Activated CD4-positive, alpha-beta T cell treated with anti-CD3 and anti-CD28 coated beads for 4 hours (primary cell): ENCODE measurements around the gene UNC5A.
"Not testable (repeated sequence)": the region's sequence is repeated elsewhere in the genome, so short reads cannot be mapped to it uniquely, and the experiment has no call there.

Experiments
- DNase-seq, 2 donors: peaks; one replicate each; pipeline ENCODE4 v3.0.0-alpha.2; 2020

UNC5A gene

GRCh38 chr5:176866707-176867310, 56.5 kb downstream of the UNC5A start:
- no peak for DNase-seq

DNA sequence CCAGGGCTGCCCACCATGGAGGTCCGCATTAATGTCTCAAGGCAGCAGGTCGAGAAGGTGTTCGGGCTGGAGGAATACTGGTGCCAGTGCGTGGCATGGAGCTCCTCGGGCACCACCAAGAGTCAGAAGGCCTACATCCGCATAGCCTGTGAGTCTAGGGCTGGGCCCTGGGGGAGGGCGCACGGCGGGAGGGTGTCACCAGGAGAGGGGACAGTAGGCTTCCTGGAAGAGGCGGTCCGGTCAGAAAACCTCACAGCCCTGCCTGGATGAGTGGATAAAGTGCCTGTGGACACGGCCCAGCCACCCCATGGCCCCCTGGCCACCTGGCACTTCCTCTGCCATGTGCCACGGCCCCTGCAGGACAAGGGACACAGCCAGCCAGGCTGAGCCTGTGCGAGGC, 57.8 kb downstream of the UNC5A start:
- no peak for DNase-seq

- DNase-seq: no peak
Observed at GRCh38 chr5:176868731-176869130, 58.4 kb downstream of the UNC5A start.

DNA sequence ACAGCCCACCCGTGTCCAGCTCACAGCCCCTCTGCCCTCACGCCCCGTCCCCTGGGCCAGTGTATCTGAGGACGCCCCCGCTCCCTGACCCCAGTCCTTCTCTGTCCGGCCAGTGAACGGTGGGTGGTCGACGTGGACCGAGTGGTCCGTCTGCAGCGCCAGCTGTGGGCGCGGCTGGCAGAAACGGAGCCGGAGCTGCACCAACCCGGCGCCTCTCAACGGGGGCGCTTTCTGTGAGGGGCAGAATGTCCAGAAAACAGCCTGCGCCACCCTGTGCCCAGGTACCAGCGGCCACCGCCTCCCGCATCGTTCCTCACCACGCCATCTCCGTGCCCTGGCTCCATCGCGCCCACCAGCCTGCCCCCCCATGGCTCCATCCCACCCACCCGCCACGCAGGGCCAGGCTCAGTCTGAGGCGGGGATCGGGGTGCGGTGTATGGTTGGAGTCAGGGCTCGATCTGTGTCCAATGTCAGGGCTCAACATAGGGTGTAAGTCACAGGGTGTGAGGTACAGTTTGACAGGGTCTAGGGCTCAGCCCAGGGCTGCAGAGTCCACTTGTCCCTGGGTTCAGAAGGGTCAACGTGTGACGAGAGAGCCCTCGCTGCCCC, 59.2 kb downstream of the UNC5A start:
- DNase-seq: no peak

DNA sequence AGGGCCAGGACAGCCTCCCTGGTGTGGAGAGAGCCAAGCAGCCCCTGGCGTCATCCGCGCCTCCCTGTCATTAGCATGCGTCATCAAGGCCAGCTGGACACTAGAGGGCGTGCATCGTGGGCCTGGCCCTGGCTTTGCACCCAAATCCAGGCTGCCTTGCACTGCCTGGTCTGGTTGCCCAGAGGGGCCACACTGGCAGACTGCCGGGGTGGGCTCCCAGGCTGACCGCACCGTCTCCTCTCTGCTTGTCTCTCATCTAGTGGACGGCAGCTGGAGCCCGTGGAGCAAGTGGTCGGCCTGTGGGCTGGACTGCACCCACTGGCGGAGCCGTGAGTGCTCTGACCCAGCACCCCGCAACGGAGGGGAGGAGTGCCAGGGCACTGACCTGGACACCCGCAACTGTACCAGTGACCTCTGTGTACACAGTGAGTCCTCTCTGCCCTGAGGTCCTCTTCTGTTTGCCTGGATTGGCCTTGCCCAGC, 59.8 kb downstream of the UNC5A start:
- DNase-seq: no peak

DNA sequence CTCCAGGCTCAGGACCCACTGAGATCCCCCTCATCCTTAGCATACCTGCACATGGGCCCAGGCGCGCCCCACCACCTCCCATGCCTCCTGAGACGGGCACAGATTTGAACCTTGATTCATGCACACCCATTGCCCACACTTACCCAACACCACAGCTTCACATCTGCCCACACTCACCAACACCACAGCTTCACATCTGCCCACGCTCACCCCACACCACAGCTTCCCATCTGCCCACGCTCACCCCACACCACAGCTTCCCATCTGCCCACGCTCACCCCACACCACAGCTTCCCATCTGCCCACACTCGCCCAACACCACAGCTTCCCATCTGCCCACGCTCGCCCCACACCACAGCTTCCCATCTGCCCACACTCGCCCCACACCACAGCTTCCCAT, 60.3 kb downstream of the UNC5A start:
- not testable (repeated sequence) for DNase-seq

DNA sequence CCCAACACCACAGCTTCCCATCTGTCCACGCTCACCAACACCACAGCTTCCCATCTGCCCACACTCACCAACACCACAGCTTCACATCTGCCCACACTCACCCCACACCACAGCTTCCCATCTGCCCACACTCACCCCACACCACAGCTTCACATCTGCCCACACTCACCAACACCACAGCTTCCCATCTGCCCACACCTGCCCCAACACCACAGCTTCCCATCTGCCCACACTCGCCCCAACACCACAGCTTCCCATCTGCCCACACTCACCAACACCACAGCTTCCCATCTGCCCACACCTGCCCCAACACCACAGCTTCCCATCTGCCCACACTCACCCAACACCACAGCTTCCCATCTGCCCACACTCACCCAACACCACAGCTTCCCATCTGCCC, 62.2 kb downstream of the UNC5A start:
- not testable (repeated sequence) for DNase-seq

- DNase-seq: not testable (repeated sequence)
Observed at GRCh38 chr5:176873011-176873410, 62.7 kb downstream of the UNC5A start.

DNA sequence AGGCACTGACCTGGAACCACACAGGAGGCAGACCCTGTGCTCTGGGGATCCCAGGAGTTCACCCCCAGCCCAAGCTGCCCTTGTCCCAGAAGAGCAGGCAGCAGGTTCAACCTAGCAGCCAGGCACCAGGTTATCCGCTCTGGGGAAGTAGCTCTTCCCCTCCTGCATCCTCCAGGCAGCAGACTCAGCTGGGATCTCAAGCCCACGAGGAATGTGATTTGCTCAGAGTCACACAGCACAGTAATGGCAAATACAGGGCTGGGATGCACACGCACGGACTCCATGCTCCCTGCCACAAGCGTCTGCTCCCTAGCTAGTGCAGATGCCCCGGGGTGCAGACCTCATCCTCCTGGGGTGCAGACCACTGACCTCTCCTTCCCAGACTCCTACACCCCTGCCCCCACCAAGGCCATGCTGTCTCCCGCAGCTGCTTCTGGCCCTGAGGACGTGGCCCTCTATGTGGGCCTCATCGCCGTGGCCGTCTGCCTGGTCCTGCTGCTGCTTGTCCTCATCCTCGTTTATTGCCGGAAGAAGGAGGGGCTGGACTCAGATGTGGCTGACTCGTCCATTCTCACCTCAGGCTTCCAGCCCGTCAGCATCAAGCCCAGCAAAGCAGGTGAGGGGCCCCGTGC, 63.3 kb downstream of the UNC5A start:
- no peak for DNase-seq

GRCh38 chr5:176874198-176874780, 63.9 kb downstream of the UNC5A start:
- DNase-seq: no peak

- DNase-seq: no peak
Observed at GRCh38 chr5:176875014-176875550, 64.7 kb downstream of the UNC5A start.

GRCh38 chr5:176875783-176876505, 65.6 kb downstream of the UNC5A start:
- no peak for DNase-seq

DNA sequence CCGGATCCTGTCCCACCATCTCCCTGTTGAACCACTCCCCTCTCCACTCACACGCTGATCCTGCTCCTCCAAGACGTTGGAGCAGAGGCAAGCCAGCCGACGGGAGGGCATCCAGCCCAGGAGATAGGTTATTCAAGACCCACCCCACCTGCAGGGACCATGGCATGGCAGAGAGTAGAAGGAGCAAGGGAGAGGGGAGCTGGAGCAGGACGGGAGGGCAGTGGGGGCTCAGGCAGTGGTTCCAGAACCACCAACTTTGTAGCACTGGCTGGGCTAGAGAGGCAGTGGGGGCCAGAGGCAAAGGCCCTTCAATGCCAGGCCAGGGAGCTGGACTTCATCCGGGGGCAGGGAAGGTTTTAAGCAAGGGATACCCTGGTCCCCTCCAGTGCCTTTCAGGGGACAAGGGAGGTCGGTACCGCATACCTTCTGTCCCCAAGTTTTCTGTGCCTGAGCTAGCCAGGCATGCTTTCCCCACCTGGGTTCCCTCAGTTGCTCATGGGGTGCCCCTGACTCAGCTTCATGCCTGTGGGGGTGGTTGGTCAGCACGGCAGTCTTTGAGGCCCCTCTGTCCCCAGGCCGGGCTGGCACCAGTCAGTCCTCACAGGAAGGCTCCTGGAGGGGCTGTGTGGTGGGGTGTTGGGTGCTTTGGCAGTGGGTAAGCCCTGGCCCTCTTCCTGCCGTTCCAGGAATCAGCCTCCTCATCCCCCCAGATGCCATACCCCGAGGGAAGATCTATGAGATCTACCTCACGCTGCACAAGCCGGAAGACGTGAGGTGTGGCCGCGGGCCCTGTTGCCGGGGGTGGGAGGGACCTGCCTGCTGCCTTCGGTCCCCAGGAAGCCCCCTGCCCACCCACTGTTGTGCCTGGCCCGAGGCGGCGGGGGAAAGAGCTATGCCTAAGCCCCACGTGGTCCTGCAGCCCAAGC, 66.4 kb downstream of the UNC5A start:
- no peak for DNase-seq

DNA sequence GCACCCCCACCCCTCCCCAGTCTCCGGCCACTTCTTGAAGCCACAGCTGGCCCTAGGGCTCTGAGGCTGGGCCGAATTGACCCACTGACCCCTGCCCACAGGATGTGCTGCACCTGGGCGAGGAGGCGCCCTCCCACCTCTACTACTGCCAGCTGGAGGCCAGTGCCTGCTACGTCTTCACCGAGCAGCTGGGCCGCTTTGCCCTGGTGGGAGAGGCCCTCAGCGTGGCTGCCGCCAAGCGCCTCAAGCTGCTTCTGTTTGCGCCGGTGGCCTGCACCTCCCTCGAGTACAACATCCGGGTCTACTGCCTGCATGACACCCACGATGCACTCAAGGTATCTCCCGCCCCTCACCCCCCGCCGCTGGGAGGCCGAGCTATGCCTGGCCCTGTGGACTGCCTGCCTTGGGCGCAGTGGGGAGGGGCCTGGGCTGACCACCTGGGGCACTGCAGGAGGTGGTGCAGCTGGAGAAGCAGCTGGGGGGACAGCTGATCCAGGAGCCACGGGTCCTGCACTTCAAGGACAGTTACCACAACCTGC, 67.5 kb downstream of the UNC5A start:
- no peak for DNase-seq

- DNase-seq: no peak
Observed at GRCh38 chr5:176878463-176878862, 68.1 kb downstream of the UNC5A start.

DNA sequence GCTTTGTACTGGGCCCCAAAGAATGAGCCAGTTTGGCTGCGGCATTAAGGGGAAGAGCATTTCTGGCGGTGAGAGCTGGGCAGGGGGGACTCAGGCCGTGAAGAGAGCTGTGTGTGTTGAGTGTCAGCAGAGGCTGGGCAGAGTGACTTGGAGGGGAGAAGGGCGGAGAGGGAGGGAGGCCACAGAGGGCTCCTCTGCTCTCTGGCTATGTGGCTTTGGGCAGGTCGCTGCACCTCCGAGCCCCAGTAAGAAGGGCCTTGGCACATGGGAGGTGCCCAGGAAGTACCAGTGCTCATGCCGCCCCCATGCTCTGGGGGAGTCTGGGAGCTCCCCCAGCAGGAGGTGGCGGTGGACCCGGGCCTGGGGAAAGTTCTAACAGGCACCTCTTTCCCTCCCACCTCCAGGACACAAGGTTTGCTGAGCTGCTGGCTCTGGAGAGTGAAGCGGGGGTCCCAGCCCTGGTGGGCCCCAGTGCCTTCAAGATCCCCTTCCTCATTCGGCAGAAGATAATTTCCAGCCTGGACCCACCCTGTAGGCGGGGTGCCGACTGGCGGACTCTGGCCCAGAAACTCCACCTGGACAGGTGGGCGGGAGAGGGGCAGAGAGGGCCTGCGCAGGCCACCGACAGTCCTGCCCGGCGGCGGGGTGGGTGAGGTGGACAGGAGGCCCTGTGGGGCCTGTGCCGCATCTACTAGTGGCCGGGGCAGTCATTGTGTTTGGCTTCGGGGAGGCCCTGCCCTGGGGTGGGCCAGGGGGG, 68.7 kb downstream of the UNC5A start:
- no peak for DNase-seq

- DNase-seq: no peak
Observed at GRCh38 chr5:176879663-176880361, 69.5 kb downstream of the UNC5A start.

DNA sequence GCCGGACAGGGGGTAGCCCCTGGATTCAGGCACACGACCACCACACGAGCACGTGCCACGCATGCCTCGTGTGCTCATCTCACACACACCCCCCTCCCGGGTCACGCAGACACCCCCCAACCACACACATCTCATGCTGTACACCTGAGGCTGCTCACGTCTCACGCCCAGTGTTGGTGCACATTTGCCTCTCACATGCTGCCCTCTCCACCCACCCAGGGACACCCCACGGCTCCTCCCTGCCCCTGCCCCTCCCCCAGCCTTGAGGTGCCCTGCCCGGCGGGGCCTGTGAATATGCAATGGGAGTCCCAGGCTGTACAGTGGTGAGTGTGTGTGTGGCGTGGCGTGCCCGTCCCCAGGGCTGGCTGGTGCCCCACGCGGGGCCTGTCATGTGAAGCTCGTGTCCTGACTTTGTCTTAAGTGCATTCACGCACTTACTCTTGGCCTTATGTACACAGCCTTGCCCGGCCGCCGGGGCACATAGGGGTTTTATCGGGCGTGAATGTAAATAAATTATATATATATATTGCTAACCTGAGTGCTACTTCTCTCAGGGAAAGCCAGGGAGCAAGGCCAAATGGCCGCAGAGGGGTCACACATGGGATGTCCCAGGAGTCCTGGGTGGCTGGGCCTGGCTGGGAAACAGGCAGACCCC, 70.1 kb downstream of the UNC5A start:
- DNase-seq: no peak

DNA sequence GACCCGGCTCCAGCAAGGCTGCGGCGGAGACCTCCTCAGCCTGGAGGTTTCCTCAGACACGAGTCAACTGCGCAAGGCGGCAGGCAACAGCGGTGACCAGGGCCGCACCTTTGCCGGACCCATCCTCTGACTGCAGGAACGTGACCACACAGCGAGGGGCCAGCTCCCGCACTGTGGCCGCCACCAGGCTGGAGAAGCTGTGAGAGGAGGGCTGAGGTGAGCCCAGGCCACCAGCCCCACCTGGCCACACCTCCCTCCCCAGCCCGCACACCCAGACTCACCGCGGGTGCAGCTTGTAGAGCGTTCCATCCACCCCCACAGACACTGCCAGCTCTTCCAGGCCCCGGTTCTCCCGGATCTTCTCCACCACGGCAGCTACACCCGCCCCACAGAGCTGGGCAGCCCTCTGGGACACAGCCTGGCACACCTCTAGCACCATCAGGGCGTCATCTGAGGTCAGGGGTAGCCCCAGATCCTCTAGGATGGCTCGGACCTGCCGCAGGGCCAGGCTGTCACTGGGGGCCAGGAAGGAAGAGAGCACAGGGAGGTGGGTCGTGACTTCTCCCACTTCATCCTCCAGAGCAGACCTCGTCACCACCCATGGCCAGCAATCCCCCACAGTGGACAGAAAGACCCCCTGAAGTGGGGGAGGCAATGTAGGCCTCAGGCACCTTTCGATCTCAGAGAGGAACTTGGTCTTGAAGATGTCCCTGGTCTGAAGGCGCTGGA, 70.8 kb downstream of the UNC5A start:
- no peak for DNase-seq
